Caco-2 (cell line): ENCODE measurements around the gene SCO1. TPM values are rescaled to one million over a fixed set of nuclear protein-coding genes. Genes with fewer than 3 reads are reported as not detected.
A peak's percentile ranks its signal among the peaks of the same experiment; 100 is the strongest.

Experiments
- Bru-seq: library from RNA; stranded (reverse); fragments of 400-500 nt; gene quantifications from one replicate; lab custom pipeline; 2021; lab: Mats Ljungman, UMichigan
- BruChase-seq, 2 experiments: library from RNA; stranded (reverse); fragments of 400-500 nt; gene quantifications; one replicate each; lab custom pipeline; 2021; lab: Mats Ljungman, UMichigan
- BruUV-seq: library from RNA; stranded (reverse); fragments of 400-500 nt; replicated peaks from 2 replicates; lab custom pipeline; 2021; lab: Mats Ljungman, UMichigan
- CTCF ChIA-PET: fragments of 300-600 bp; sonication (Branson Sonifier 250); formaldehyde crosslinking; loops from one replicate; lab custom pipeline; 2022; ENCODE audit warnings: antibody characterized with exemption; lab: Charles Lee
- POLR2A ChIA-PET: fragments of 300-600 bp; sonication (Branson Sonifier 250); formaldehyde crosslinking; loops from one replicate; lab custom pipeline; 2022; ENCODE audit warnings: antibody characterized with exemption; lab: Charles Lee
- DNase-seq, 2 experiments: peaks; one replicate each; pipeline versions ENCODE4 v3.0.0 to v3.0.0-alpha.2; 2020 to 2022
- H3K27me3 ChIP-seq: replicated peaks from 2 replicates; pipeline ENCODE4 v1.6.0; 2011; ENCODE audit warnings: low read length; ENCODE audit not compliant: control insufficient read depth, insufficient read depth
- H3K36me3 ChIP-seq: 2 replicates; pipeline ENCODE4 v1.5.1; 2011; ENCODE audit warnings: low read length; ENCODE audit not compliant: control insufficient read depth, insufficient read depth
- H3K4me1 ChIP-seq: fragments of 250-450 bp; sonication (Bioruptor Pico); 2 replicates; pipeline ENCODE4 v1.5.1; 2020; ENCODE audit warnings: mild to moderate bottlenecking
- H3K4me3 ChIP-seq: 2 replicates; pipeline ENCODE4 v1.5.1; 2011; ENCODE audit warnings: low read depth, mild to moderate bottlenecking, control low read depth, low read length
- H3K9me3 ChIP-seq: fragments of 250-450 bp; sonication (Bioruptor Pico); 2 replicates; pipeline ENCODE4 v1.5.1; 2020; ENCODE audit warnings: mild to moderate bottlenecking, moderate library complexity
- H3K27ac Mint-ChIP-seq: one replicate; pipeline ENCODE4 v1.8.0; 2022; ENCODE audit warnings: mixed read lengths; ENCODE audit not compliant: unreplicated experiment
- H3K27me3 Mint-ChIP-seq: one replicate; pipeline ENCODE4 v1.8.0; 2022; ENCODE audit warnings: mixed read lengths; ENCODE audit not compliant: insufficient read depth, unreplicated experiment
- H3K36me3 Mint-ChIP-seq: one replicate; pipeline ENCODE4 v1.8.0; 2022; ENCODE audit warnings: mild to moderate bottlenecking, mixed read lengths; ENCODE audit not compliant: insufficient read depth, unreplicated experiment
- H3K4me1 Mint-ChIP-seq: one replicate; pipeline ENCODE4 v1.8.0; 2022; ENCODE audit warnings: low read depth, mixed read lengths; ENCODE audit not compliant: unreplicated experiment
- H3K4me3 Mint-ChIP-seq: one replicate; pipeline ENCODE4 v1.8.0; 2022; ENCODE audit warnings: mild to moderate bottlenecking, moderate library complexity, mixed read lengths; ENCODE audit not compliant: unreplicated experiment
- H3K9me3 Mint-ChIP-seq: one replicate; pipeline ENCODE4 v1.8.0; 2022; ENCODE audit warnings: mixed read lengths; ENCODE audit not compliant: unreplicated experiment
- intact Hi-C: fragments of 100-400 bp; cut with micrococcal nuclease; formaldehyde crosslinking; loops from one replicate; pipeline ENCODE4 v1.10.0; 2022; ENCODE audit not compliant: unreplicated experiment
- long read RNA-seq: library from polyadenylated mRNA; stranded (forward); transcript quantifications from one replicate; pipeline ENCODE4 v2.0.0, GENCODE V29; 2022
- total RNA-seq: library from RNA; stranded (reverse); gene quantifications from 2 replicates; pipeline ENCODE4 v1.2.3, GENCODE V29; 2022
- TF ChIP-seq, protein P1 (sequence below), 2 experiments: fragments of 200-600 bp in 1 of 2; IDR thresholded peaks; 1 replicate in 1 of 2; 2 replicates in 1 of 2; pipeline versions ENCODE4 v1.5.1 to v1.8.0; 2011 to 2022; ENCODE audit warnings: antibody characterized with exemption in 1 of 2, control low read depth in 1 of 2, inconsistent platforms in 1 of 2, low read depth in 1 of 2, low read length in 1 of 2, mild to moderate bottlenecking in 1 of 2, moderate library complexity in 1 of 2; ENCODE audit not compliant: insufficient read depth in 1 of 2, severe bottlenecking in 1 of 2, unreplicated experiment in 1 of 2

Gene SCO1
- total RNA-seq (26.3 and 26.8 TPM in 2 replicates), Bru-seq, nascent RNA (percentile 80 among the genes with signal in this experiment), BruChase-seq, experiment 1, labeled RNA remaining after a 2-hour chase (percentile 83 among the genes with signal in this experiment), BruChase-seq, experiment 2, labeled RNA remaining after a 6-hour chase (percentile 90 among the genes with signal in this experiment)
- long read RNA-seq, full-length matches to known transcripts = 41 of 51 reads
- long read RNA-seq, partial matches to known transcripts = 1 of 51 reads
- long read RNA-seq, other reads (novel, unspliced or antisense) = 9 of 51 reads

DNA sequence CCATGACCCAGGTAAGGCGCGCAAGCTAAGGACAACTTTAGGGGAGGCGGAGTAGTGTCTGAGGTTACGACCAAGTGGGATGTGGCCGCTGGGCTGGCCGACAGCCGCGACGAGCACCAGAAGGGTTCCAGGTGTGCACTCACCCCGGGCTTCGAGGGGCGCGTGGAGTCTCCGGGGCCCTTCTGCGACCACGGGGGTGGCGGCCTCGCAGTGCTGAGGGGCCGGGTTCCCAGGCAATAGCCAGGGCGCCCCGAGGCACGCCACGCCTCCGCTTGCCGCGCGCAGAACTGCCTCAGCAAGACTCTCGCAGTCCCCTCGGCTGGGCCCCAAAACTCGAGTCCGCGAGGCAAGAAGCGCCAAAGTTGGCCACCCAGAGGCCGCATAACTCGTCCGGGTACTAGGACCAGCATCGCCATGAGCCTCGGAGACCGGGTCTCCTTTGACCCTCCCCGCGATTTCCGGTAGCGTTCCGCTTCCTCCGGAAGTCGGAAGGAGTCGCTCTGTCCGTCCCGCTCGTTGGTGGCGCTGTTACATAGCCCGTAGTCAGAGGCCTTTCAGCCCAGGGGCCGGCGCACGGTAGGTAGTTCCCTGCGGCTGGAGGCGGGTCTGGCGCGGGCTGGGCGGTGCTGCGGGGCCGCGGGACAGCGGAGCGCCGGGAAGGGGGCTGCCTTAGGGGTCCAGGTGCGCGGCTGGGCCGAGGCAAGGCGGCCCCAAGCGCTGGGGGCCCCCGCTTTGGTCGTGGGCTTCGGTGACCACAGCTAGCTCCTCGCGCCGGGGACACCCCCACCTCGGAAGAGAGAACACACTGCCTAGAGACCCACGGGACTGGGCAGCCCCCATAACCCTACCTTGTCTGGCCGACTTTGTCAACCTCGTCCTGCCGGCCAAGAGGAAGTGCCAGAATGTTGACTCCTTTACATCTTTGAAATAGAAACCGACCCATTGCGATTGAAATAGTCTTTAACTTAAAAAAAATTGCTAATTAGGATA lies at the start of gene SCO1, which contains the start of gene ADPRM:
TSS of gene SCO1 (minus strand) at position 442 of the 990 bp plus-strand sequence. CDS start at position 416, 26 bp downstream.
TSS of gene ADPRM (plus strand) at position 503 of the 990 bp plus-strand sequence. CDS start 7,333 bp downstream, outside the sequence.
- TF ChIP-seq, protein P1, sequence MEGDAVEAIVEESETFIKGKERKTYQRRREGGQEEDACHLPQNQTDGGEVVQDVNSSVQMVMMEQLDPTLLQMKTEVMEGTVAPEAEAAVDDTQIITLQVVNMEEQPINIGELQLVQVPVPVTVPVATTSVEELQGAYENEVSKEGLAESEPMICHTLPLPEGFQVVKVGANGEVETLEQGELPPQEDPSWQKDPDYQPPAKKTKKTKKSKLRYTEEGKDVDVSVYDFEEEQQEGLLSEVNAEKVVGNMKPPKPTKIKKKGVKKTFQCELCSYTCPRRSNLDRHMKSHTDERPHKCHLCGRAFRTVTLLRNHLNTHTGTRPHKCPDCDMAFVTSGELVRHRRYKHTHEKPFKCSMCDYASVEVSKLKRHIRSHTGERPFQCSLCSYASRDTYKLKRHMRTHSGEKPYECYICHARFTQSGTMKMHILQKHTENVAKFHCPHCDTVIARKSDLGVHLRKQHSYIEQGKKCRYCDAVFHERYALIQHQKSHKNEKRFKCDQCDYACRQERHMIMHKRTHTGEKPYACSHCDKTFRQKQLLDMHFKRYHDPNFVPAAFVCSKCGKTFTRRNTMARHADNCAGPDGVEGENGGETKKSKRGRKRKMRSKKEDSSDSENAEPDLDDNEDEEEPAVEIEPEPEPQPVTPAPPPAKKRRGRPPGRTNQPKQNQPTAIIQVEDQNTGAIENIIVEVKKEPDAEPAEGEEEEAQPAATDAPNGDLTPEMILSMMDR (IDR thresholded peaks at IDR 0.05; ENCODE audit: insufficient read depth in 1 of 2, low read depth in 1 of 2, low read length in 1 of 2, severe bottlenecking in 1 of 2, unreplicated experiment in 1 of 2) = peak in 1 of 2 experiments; percentile 34
- Mint-ChIP-seq H3K27me3 (no peaks in the 10 kb centered on the region), H3K4me3 (peak within 1 kb of the TSS; percentile 72), H3K36me3 (peaks cover 17% of the 10 kb centered on the region), H3K9me3 (no peaks in the 10 kb centered on the region), H3K27ac (peak within 1 kb of the TSS; percentile 42), H3K4me1 (no peaks in the 10 kb centered on the region)
- peak; percentile 86 to 88 for DNase-seq
- Histone ChIP-seq H3K36me3 (no peaks in the 10 kb centered on the region), H3K4me3 (peak within 1 kb of the TSS; percentile 82), H3K9me3 (no peaks in the 10 kb centered on the region), H3K27me3 (no peaks in the 10 kb centered on the region), H3K4me1 (no peaks in the 10 kb centered on the region)
- intact Hi-C loops = loop anchor here (1.0 kb wide), 1 partner anchor 148 kb away; no protein-coding TSS in a partner anchor
- CTCF ChIA-PET = interaction anchor here (0.6 kb wide), 1 partner anchor 51 kb away, joined by 3 read pairs; no protein-coding TSS in a partner anchor
- POLR2A ChIA-PET = no interaction called here
- no TSS peak for BruUV-seq

DNA sequence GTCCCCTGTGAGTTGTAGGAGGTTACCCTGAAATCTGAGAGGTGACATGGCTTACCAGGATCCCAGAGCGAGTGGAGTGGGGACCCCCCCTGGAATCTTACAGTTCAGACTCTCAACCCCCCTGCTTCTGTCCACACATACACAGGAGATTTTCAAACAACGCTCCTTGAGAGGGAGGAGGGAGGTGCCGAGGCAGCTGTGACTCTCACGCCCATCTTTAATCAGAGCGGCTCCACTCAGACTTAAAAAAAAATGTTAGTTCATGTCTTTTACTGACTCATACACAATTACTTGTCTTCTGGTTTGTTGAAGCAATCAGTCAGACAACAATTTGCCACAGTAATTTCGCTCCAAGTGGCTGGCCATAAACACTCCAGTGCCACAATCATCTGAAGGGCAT lies 47.9 kb upstream of the SCO1 start:
- no peaks in the 10 kb centered on the region for H3K4me1 ChIP-seq
- H3K36me3 ChIP-seq = no peaks in the 10 kb centered on the region
- BruUV-seq = no TSS peak
- intact Hi-C loops = no loop called here
- no peaks in the 10 kb centered on the region for H3K27me3 ChIP-seq
- ChIA-PET POLR2A (no interaction called here), CTCF (no interaction called here)
- Mint-ChIP-seq H3K27me3 (peaks cover 4% of the 10 kb centered on the region), H3K4me3 (no peak overlapping the region), H3K9me3 (no peaks in the 10 kb centered on the region), H3K36me3 (peaks cover 6% of the 10 kb centered on the region), H3K4me1 (peaks cover 13% of the 10 kb centered on the region), H3K27ac (no peak overlapping the region)
- no peak overlapping the region for H3K4me3 ChIP-seq
- TF ChIP-seq, protein P1 (IDR thresholded peaks at IDR 0.05; ENCODE audit: insufficient read depth in 1 of 2, low read depth in 1 of 2, low read length in 1 of 2, severe bottlenecking in 1 of 2, unreplicated experiment in 1 of 2) = no peak
- no peaks in the 10 kb centered on the region for H3K9me3 ChIP-seq
- DNase-seq = no peak

DNA sequence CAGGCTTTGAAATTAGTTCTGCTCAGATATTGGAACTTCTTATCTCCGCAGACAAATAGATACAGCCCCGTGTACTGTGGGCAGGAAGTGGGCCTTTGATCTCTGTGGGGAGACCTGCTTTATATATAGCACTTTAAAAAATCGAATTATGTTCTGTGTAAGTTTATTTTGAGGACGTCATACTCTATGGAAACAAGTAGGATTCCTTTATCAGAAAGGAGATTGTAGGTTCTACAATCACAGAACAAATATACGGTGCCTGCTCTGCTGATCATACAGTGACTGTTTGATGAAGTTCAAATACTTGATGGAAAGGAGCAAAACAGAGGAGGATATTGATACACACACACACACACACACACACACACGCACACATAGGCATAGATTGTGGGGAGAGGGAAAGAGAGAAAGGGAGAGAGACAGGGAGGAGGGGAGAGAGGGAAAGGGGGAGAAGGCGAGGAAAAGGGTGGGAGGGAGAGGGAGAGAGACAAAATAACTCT lies 47.2 kb upstream of the SCO1 start:
- Mint-ChIP-seq H3K36me3 (peaks cover 6% of the 10 kb centered on the region), H3K4me3 (peak overlapping the region; percentile 23), H3K27me3 (peaks cover 4% of the 10 kb centered on the region), H3K9me3 (no peaks in the 10 kb centered on the region), H3K4me1 (peaks cover 13% of the 10 kb centered on the region), H3K27ac (peak overlapping the region; percentile 12)
- BruUV-seq = no TSS peak
- peak; percentile 31 to 55 for DNase-seq
- intact Hi-C loops = no loop called here
- Histone ChIP-seq H3K36me3 (no peaks in the 10 kb centered on the region), H3K4me1 (no peaks in the 10 kb centered on the region), H3K9me3 (no peaks in the 10 kb centered on the region), H3K27me3 (no peaks in the 10 kb centered on the region), H3K4me3 (no peak overlapping the region)
- ChIA-PET CTCF (no interaction called here), POLR2A (no interaction called here)
- TF ChIP-seq, protein P1 (IDR thresholded peaks at IDR 0.05; ENCODE audit: insufficient read depth in 1 of 2, low read depth in 1 of 2, low read length in 1 of 2, severe bottlenecking in 1 of 2, unreplicated experiment in 1 of 2) = no peak
